ENCODE results near the gene ZC3H4.

Gene ZC3H4

GRCh38 chr19:47027586-47028088 is 85.9 kb downstream of the ZC3H4 start:
- DNase-seq: peak in 2 of 10 donors; percentile 14 to 35
- intact Hi-C loops (cut with DNase I): no loop called here

DNA sequence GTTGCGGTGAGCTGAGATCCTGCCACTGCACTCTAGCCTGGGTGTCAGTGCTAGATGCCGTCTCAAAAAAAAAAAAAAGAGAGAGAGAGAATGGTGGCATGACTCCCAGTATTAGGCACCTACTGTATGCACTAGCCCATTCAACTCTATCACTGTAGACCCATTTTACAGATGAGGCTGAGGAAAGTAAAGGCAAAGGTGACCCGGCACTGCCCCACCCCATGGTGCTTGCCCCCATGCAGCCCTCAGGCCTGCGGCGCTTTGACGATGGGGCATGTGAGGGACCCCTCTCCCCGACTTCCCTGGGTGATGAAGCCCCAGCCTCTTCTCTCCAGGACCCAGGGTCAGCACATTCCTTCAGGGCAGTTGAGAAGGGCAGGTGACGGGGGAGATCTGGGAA is 86.7 kb downstream of the ZC3H4 start:
- intact Hi-C loops (cut with DNase I): no loop called here
- DNase-seq: peak in 1 of 10 donors; percentile 69

DNA sequence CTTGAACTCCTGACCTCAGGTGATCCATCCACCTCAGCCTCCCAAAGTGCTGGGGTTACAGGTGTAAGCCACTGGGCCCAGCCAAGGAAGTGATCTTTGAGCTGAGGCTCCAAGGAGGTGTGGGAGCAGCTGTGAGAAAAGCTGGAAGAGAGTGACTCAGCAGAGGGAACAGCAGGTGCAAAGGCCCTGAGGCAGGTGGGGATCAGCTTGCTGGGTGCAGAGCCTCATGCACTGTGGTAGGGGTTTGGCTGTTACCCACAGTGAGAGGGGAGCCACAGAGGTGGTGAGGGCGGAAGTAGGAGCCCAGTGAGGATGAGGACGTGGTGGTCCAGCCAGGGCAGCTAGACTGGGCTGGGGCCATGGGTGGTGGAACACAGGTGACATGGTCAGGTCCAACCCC is 87.4 kb downstream of the ZC3H4 start:
- intact Hi-C loops (cut with DNase I): no loop called here
- no peak for DNase-seq

DNA sequence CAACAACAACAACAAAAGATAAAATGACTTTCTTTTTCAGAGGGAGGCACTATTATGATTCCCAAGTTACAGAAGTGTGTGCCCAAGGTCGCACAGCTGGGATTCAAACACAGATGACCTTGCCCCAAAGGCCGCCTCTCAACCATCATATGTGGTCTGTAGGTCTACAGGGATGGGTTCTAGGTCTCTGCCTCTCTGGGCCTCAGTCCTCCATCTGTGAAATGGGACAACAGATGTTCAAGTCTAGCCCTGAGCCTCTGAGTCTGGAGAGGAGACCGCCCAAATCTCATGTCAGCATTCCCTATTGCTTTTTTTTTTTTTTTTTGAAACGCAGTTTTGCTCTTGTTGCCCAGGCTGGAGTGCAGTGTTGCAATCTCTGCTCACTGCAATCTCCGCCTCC is 89.1 kb downstream of the ZC3H4 start:
- intact Hi-C loops (cut with DNase I): no loop called here
- no peak for DNase-seq

DNA sequence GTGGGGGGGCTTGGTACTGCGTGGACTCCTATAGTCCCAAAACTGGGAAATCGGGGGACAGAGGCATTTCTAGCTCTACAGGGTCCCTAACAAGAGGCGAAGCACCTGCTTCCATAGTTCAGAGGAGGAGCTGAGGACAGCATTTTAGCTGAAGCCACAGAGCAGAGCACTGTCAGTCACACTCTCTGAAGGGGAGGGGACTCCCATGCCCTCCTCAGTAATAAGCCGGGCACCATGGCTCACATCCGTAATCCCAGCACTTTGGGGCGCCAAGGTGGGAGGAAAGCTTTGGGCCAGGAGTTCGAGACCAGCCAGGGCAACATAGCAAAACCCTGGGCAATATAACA is 90.2 kb downstream of the ZC3H4 start:
- no peak for DNase-seq
- intact Hi-C loops (cut with DNase I): no loop called here

- intact Hi-C loops (cut with DNase I): no loop called here
- DNase-seq: peak in 1 of 10 donors; percentile 77
These were observed 90.8 kb downstream of the ZC3H4 start for GRCh38 chr19:47022541-47023447.

DNA sequence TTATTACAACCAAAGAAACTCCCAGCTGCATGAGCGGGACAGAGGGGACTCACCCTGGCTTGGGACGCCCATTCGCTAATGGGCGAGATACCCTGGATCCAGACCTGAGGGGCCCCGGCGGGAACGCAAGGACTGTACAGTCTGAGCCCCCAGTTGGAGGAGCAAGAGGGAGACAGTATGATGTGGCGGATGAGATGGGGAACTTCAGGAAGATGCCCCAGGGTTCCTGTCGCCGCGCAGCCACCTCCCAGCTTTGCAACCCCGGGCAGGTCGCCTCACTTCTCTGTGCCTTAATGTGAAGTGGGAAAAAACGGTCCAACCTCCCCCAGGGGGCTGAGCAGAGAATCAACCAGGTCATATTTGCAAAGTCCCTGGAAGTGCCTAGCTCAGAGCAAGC is 91.4 kb downstream of the ZC3H4 start:
- DNase-seq: peak in 1 of 10 donors; percentile 54
- intact Hi-C loops (cut with DNase I): no loop called here

GRCh38 chr19:47021536-47022139 is 91.9 kb downstream of the ZC3H4 start:
- DNase-seq: peak in 1 of 10 donors; percentile 79

GRCh38 chr19:47020992-47021496 is 92.5 kb downstream of the ZC3H4 start:
- peak in 1 of 10 donors; percentile 62 for DNase-seq
- intact Hi-C loops (cut with DNase I): no loop called here

More at GRCh38 chr19:47021536-47022139, 91.9 kb downstream of the ZC3H4 start:
- intact Hi-C loops (cut with DNase I): no loop called here

- intact Hi-C loops (cut with DNase I): no loop called here
- peak in 1 of 10 donors; percentile 68 for DNase-seq
These were observed 93.3 kb downstream of the ZC3H4 start for GRCh38 chr19:47020132-47020805.

DNA sequence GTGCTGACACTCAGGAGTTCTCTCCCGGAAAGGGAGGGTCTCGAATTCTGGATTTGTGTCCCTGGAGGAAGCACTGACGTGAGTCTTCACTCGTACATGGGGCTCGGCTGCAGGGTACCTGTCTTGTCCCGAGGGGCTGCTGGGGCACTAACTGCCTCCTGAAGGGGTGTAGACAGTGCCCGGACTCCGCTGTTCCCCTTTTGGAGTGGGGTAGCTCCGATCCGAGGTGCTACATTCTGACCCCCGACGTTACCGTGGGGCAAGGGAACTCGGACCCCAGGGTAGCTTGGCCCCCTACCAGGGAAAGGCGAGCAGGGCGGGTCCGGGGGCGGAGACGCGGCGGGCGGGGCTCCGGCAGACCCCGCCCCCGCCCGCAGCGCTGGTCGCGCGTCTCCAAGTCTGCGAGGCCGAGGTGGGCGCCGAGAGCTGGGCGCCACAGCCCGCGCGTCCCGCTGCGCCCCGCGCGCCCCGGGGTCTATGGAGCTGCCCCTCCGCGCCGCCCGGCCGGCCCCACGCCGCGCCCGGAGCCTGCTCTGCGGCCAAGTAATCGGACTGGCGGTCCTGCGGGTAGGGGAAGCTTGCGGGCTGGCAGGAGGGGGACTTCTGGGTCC is 94.0 kb downstream of the ZC3H4 start, which contains the start of gene NPAS1:
TSS of gene NPAS1 (plus strand) at position 407 of the 611 bp plus-strand sequence. CDS start 1,211 bp downstream, outside the sequence.
- intact Hi-C loops (cut with DNase I): no loop called here

GRCh38 chr19:47018923-47019322 is 94.7 kb downstream of the ZC3H4 start:
- intact Hi-C loops (cut with DNase I): no loop called here

More for the DNA sequence above, 94.0 kb downstream of the ZC3H4 start, which contains the start of gene NPAS1:
- peak in 1 of 10 donors; percentile 70 for DNase-seq

More at GRCh38 chr19:47018923-47019322, 94.7 kb downstream of the ZC3H4 start:
- no peak for DNase-seq
